HG03159 (cell line): ENCODE measurements around the gene DOCK7.
"Not testable (repeated sequence)": the region's sequence is repeated elsewhere in the genome, so short reads cannot be mapped to it uniquely, and the experiment has no call there.

Experiments used
- ATAC-seq: cut with Tn5 transposase; IDR thresholded peaks from one replicate; pipeline ENCODE4 v1.9.1; 2021; ENCODE audit warnings: mild to moderate bottlenecking, moderate library complexity; ENCODE audit not compliant: unreplicated experiment

Gene DOCK7

GRCh38 chr1:62687903-62688686, at the start of gene DOCK7:
DOCK7 (minus strand) TSS chr1:62688386; CDS start chr1:62688264, 122 bp downstream.
- ATAC-seq, result peak; percentile 64

- ATAC-seq, result no peak
Observed at GRCh38 chr1:62735491-62736171, 47.4 kb upstream of the DOCK7 start.

GRCh38 chr1:62732331-62732730, 44.1 kb upstream of the DOCK7 start:
- no peak for ATAC-seq

- ATAC-seq, result no peak
Observed at GRCh38 chr1:62728963-62729362, 40.8 kb upstream of the DOCK7 start.

GRCh38 chr1:62727656-62728407, 39.6 kb upstream of the DOCK7 start:
- no peak for ATAC-seq

- ATAC-seq, result no peak
Observed at GRCh38 chr1:62726011-62726442, 37.8 kb upstream of the DOCK7 start.

GRCh38 chr1:62725255-62725654, 37.1 kb upstream of the DOCK7 start:
- no peak for ATAC-seq

GRCh38 chr1:62724430-62724829, 36.2 kb upstream of the DOCK7 start:
- ATAC-seq, result no peak

GRCh38 chr1:62723883-62724282, 35.7 kb upstream of the DOCK7 start:
- no peak for ATAC-seq

- peak; percentile 78 for ATAC-seq
Observed at GRCh38 chr1:62722796-62723195, 34.6 kb upstream of the DOCK7 start.

GRCh38 chr1:62720946-62721554, 32.9 kb upstream of the DOCK7 start:
- ATAC-seq, result no peak

GRCh38 chr1:62718400-62718799, 30.2 kb upstream of the DOCK7 start:
- ATAC-seq, result not testable (repeated sequence)

- no peak for ATAC-seq
Observed at GRCh38 chr1:62717483-62717882, 29.3 kb upstream of the DOCK7 start.

- no peak for ATAC-seq
Observed at GRCh38 chr1:62716397-62716796, 28.2 kb upstream of the DOCK7 start.

GRCh38 chr1:62712336-62713243, 24.4 kb upstream of the DOCK7 start:
- ATAC-seq, result no peak

- no peak for ATAC-seq
Observed at GRCh38 chr1:62707744-62708120, 19.5 kb upstream of the DOCK7 start.

GRCh38 chr1:62706985-62707743, 19.0 kb upstream of the DOCK7 start:
- ATAC-seq, result no peak

- ATAC-seq, result not testable (repeated sequence)
Observed at GRCh38 chr1:62698161-62698560, 10.0 kb upstream of the DOCK7 start.

GRCh38 chr1:62694479-62694878, 6.3 kb upstream of the DOCK7 start:
- ATAC-seq, result not testable (repeated sequence)
